NCI-H526 treated with DMSO at 0.1 percent for 48 hours (cell line): ENCODE measurements around the gene CHD1.
"Not testable (repeated sequence)": the region's sequence is repeated elsewhere in the genome, so short reads cannot be mapped to it uniquely, and the experiment has no call there.

ENCODE experiments used
- DNase-seq: peaks from one replicate; lab custom pipeline; 2025; lab: John Stamatoyannopoulos, UW

The CHD1 gene

DNA sequence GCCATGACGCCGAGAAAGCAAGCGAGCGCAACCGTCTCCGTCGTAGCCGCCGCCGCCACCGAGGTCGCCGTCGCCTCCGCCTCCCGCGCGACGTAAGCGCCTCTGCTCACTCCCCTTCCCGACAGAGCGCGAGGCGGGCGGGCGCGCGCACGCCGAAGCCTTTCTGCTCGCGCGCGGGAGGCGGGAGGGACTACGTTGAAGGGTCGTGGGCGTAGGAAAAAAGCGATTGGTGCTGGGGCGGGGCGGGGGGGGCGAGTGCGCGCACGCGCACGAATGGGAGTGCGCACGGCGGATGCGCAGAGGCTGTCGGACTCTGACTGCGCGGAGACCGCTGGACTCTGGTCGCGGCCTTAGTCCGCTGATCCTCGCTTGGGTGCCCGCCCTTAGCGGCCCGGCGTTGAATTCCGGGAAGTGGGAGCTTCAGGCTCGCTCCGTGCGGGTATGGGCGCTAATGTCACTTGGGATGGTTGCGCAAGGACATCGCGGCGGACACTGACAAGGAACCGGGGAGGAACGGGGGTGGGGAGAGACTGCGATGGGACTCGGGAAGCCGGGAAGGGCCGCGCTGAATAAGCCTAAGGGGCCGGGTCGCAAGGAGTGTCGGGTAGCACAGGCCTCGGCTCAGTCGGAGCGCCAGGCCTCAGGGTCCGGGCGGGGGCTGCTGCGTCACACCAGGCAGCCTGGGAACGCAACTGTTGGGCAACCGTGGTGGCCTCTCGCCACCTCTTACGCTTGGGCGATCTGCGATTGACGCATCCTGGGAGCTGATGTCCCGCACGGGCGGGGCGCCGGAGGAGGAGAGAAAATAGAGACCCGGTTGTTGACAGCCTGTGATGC is at the start of gene CHD1:
Gene CHD1, minus strand, starts transcription at position 135 of the 837 bp plus-strand sequence. CDS start 2,621 bp downstream, outside the sequence.
- DNase-seq: peak; percentile 82

DNA sequence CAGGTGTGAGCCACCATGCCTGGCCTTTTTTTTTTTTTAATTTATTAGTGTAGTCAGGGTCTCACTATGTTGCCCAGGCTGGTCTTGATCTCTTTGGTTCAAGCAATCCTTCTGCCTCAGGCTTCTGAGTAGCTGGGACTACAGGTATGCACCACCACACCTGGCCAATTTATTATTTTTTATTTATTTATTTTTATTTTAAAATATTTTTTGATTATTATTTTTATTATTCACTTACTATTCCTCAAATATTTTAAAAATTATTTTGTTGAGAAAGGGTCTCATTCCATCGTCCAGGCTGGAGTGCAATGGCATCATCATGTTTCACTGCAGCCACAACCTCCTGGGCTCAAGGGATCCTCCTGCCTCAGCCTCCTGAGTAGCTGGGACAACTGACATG is 49.7 kb upstream of the CHD1 start:
- no peak for DNase-seq

- DNase-seq: no peak
Observed at GRCh38 chr5:98977723-98978122, 48.9 kb upstream of the CHD1 start.

GRCh38 chr5:98975682-98976407 is 47.0 kb upstream of the CHD1 start:
- DNase-seq: no peak

- no peak for DNase-seq
Observed at GRCh38 chr5:98975223-98975622, 46.4 kb upstream of the CHD1 start.

DNA sequence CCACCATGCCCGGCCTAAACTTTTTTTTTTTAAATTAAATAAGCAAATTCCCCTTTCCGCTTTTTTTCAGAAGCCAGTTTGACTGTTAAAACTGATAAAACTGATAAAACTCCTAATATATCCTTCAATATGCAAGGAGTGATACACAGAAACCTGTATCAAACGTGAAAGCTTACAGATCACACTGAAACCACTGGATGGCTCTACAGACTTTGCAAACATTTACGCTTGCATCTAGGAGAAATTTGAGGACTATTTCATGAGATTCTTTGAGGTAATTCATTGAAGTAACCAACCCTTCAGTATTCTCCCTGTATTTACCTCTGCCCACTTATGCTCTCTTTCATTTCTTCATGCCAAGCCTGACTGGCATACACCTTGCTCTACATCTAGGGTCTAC is 40.6 kb upstream of the CHD1 start:
- DNase-seq: no peak

DNA sequence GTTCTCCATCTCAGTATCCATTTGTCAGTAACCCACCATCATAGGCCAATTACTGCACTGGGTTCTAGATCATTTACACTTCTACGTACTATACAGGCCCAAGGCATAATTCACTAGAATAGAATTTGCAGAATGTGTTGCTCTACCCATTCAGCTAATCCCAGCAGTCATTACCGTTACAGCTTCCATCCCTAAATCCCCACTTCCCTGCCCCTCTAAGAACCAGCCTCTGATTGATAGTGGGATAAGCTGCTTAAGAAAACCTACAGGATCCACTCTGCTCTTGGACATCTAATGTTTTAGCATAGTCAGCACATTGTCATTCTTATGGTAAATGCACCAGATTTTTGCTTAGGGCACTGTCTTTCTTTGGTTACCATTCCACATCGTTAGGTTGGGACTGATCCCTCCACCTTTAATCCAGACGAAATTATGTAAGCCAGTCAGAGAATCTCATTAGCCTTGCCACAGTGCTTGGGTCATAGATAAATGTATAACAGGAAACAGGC is 39.3 kb upstream of the CHD1 start:
- DNase-seq: no peak

- DNase-seq: no peak
Observed at GRCh38 chr5:98965226-98965625, 36.4 kb upstream of the CHD1 start.

GRCh38 chr5:98964621-98965020 is 35.8 kb upstream of the CHD1 start:
- no peak for DNase-seq

DNA sequence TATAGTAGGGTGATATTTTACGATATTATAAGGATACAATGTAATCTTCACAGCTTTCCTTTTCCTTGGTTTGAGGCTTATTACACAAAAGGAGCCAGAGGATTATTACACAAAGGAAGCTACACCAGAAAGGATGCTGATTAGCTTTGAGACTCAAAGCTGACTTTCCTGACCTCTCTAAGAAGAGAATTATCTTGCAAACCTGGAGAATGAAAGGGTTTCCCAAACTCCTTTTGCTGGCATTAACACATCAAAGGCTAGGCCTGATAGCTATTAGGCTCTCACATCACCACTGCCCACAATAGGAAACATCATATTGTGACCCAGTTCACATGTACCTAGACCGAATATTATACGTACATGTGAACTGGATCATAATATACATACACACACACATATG is 34.2 kb upstream of the CHD1 start:
- DNase-seq: no peak

DNA sequence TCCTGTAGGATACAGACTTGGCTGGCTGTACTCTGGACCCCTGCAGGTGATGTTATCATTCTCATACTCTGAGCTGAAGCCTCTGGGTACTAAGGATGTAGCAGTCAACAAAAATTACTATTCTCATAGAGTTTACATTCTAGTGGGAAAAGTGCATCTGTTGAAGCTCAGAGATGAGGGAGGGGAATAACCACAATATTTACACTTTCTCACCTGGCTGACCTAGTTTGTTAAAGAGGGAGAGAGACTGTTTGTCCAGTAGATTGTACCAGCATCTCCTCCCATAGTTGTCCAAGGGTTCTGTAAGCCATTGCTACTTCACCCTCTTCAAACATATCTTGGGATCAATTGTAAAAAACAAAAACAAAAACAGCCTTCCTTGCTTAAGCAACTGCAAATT is 33.8 kb upstream of the CHD1 start:
- no peak for DNase-seq

DNA sequence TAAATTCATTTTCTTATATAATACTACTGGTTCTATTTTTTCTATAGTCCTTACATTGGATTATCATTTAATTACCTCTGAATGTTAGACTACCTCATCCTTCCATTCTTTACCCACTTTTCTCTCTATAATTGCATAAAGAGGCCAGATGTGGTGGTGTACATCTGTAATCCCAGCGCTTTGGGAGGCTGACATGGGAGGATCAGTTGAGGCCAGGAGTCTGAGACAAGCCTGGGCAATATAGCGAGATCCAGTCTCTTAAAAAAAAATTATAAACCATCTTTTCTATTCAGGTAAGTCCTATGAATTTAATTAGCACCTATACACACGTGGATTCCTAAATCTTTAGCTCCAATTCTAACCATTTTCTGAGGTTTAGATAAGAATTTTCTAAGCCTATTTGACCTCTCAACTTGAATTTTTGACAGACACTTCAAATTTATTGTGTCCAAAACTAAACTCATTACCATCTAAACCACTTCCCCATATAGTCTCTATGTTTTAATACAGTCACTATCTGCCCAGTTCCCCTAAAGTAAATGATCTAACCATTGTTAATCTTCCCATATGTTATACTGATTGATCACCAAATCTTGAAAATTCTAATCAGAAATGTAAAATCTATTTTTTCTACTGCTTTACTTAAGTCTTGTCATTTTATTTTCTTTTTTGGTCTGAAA is 33.0 kb upstream of the CHD1 start:
- DNase-seq: no peak

DNA sequence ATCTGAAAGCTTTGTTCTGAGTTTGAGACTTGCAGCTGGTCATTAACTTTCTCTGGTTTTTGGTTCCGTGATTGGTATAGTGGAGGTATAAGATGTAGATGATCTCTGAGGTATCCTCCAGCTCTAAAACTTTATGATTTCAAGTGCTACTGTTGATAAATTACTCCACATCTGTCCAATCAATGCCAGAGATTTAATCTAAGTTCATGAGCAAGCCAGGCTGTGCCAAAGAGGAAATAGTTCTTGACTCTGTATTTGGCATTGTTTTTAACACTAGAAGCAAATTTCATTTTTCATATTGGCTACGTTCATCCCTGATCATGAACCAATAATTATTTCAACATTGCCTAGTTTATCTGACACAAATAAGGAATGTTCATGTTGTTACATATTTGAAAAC is 28.5 kb upstream of the CHD1 start:
- no peak for DNase-seq

DNA sequence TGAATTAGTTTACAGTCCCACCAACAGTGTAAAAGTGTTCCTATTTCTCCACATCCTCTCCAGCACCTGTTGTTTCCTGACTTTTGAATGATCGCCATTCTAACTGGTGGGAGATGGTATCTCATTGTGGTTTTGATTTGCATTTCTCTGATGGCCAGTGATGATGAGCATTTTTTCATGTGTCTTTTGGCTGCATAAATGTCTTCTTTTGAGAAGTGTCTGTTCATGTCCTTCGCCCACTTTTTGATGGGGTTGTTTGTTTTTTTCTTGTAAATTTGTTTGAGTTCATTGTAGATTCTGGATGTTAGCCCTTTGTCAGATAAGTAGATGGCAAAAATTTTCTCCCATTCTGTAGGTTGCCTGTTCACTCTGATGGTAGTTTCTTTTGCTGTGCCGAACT is 27.1 kb upstream of the CHD1 start:
- not testable (repeated sequence) for DNase-seq

DNA sequence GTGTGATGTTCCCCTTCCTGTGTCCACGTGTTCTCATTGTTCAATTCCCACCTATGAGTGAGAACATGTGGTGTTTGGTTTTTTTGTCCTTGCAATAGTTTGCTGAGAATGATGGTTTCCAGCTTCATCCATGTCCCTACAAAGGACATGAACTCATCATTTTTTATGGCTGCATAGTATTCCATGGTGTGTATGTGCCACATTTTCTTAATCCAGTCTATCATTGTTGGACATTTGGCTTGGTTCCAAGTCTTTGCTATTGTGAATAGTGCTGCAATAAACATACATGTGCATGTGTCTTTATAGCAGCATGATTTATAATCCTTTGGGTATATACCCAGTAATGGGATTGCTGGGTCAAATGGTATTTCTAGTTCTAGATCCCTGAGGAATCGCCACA is 26.7 kb upstream of the CHD1 start:
- DNase-seq: not testable (repeated sequence)

GRCh38 chr5:98954392-98955028 is 25.7 kb upstream of the CHD1 start:
- DNase-seq: no peak

- no peak for DNase-seq
Observed at GRCh38 chr5:98942847-98943246, 14.0 kb upstream of the CHD1 start.

GRCh38 chr5:98941131-98941883 is 12.5 kb upstream of the CHD1 start:
- no peak for DNase-seq

GRCh38 chr5:98940581-98940980 is 11.8 kb upstream of the CHD1 start:
- DNase-seq: no peak

DNA sequence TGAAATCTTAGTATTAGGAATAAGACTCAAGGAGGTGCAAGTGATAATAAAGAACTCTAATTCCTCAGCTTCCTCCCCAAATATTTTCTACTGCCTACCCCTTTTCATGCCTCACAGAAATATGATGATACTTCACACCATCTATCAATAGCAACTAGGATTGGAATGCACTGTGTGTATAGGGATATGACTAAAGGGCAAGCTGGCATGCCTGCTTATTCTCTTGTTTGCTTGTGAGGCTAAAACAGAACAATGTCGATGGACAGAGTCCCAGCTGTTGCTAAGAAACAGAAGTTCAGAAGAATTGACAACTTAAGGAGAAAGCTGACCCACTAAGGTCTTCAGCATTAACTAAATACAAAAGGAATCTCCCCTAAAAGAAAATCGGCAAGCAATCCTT is 9.7 kb upstream of the CHD1 start:
- DNase-seq: no peak

GRCh38 chr5:98936948-98937715 is 8.3 kb upstream of the CHD1 start:
- no peak for DNase-seq
